Small intestine (tissue), 7 donors: ENCODE results near the gene TRAPPC10. TPM values are rescaled to one million over a fixed set of nuclear protein-coding genes. Genes with fewer than 3 reads are reported as not detected.

Experiments
- DNase-seq, 2 donors: peaks; one replicate each; pipeline versions ENCODE4 v3.0.0 to v3.0.0-alpha.2; 2013
- FAIRE-seq: peaks from 2 replicates; lab custom pipeline; 2012; peaks lifted over from hg19 to GRCh38; lab: Jason Lieb, UNC
- H3K27ac ChIP-seq, 3 donors: one replicate each; pipeline ENCODE4 v1.5.1; 2013; ENCODE audit warnings: low read length in 2 of 3, mild to moderate bottlenecking in 2 of 3, control low read depth in 1 of 3, inconsistent platforms in 1 of 3, low read depth in 1 of 3, moderate library complexity in 1 of 3
- H3K27me3 ChIP-seq, 3 donors: one replicate each; pipeline ENCODE4 v1.6.1; 2013; ENCODE audit warnings: low read length in 3 of 3, inconsistent platforms in 1 of 3; ENCODE audit not compliant: control insufficient read depth in 3 of 3, insufficient read depth in 3 of 3
- H3K36me3 ChIP-seq, 3 donors: one replicate each; pipeline ENCODE4 v1.6.1; 2013; ENCODE audit warnings: low read length in 3 of 3, inconsistent platforms in 1 of 3, low read depth in 1 of 3, mild to moderate bottlenecking in 1 of 3, moderate library complexity in 1 of 3; ENCODE audit not compliant: control insufficient read depth in 3 of 3, insufficient read depth in 2 of 3
- H3K4me1 ChIP-seq, 3 donors: one replicate each; pipeline ENCODE4 v1.6.1; 2013; ENCODE audit warnings: low read length in 2 of 3, inconsistent platforms in 1 of 3, low read depth in 1 of 3, mild to moderate bottlenecking in 1 of 3, moderate library complexity in 1 of 3; ENCODE audit not compliant: control insufficient read depth in 3 of 3, insufficient read depth in 2 of 3
- H3K4me3 ChIP-seq, 3 donors: one replicate each; pipeline ENCODE4 v1.5.1; 2013; ENCODE audit warnings: low read length in 3 of 3, control low read depth in 1 of 3, inconsistent platforms in 1 of 3, low read depth in 1 of 3, mild to moderate bottlenecking in 1 of 3, moderate library complexity in 1 of 3
- H3K9me3 ChIP-seq, 2 donors: one replicate each; pipeline ENCODE4 v1.6.1; 2013; ENCODE audit warnings: low read depth in 1 of 2, low read length in 1 of 2; ENCODE audit not compliant: control insufficient read depth in 2 of 2, insufficient read depth in 1 of 2
- WGBS, 3 donors: extraction: QIAGEN DNeasy Blood & Tissue Kit; methylation state at CpG; one replicate each; pipeline ENCODE4 v1.1.7; 2013; 5-methylcytosine and 5-hydroxymethylcytosine counted together
- polyA plus RNA-seq, 4 donors: library from polyadenylated mRNA; stranded (reverse) in 3 of 4; unstranded in 1 of 4; fragments of 200-250 nt in 3 of 4; fragments of 120-200 nt in 1 of 4; gene quantifications; one replicate each; pipeline versions ENCODE4 v1.2.1 to v1.2.3, GENCODE V29; 2013
- donor health status: healthy with polysubstance abuse.
- donor health status: control.
- donor health status: control.
- donor health status: Bipolar disorder and iron deficiency.
- donor health status: healthy.

TRAPPC10 gene
- polyA plus RNA-seq, 4 donors: 8.4 to 35.4 (median 11.3) TPM

- no peaks in the 10 kb centered on the region for H3K9me3 ChIP-seq
- FAIRE-seq (no peak), DNase-seq (no peak)
- no peaks in the 10 kb centered on the region for H3K4me1 ChIP-seq
- H3K27me3 ChIP-seq: no peaks in the 10 kb centered on the region
- peaks cover 4 to 84% (median 20%) of the 10 kb centered on the region in 3 donors for H3K36me3 ChIP-seq
- H3K27ac ChIP-seq: no peak overlapping the region
- no peak overlapping the region for H3K4me3 ChIP-seq
- WGBS, 3 donors: 86 to 93% (median 90%) methylated on average over 29 of the region's 29 CpGs
Measured at GRCh38 chr21:43971201-43971991, 40.7 kb upstream of the TRAPPC10 start.

GRCh38 chr21:43971992-43972255 lies 40.2 kb upstream of the TRAPPC10 start:
- no peaks in the 10 kb centered on the region for H3K4me1 ChIP-seq
- H3K9me3 ChIP-seq: no peaks in the 10 kb centered on the region
- FAIRE-seq (no peak), DNase-seq (no peak)
- no peaks in the 10 kb centered on the region for H3K27me3 ChIP-seq
- 97 to 98% (median 97%) methylated on average over 10 to 11 of the region's 11 CpGs for WGBS, 3 donors
- no peak overlapping the region for H3K4me3 ChIP-seq
- peaks cover 4 to 81% (median 20%) of the 10 kb centered on the region in 3 donors for H3K36me3 ChIP-seq
- no peak overlapping the region for H3K27ac ChIP-seq

GRCh38 chr21:43972850-43973633 lies 39.1 kb upstream of the TRAPPC10 start:
- no peak for FAIRE-seq
- 73 to 79% (median 73%) methylated on average over 29 of the region's 29 CpGs for WGBS, 3 donors
- no peak for DNase-seq
- H3K9me3 ChIP-seq: no peaks in the 10 kb centered on the region
- peaks cover 7 to 79% (median 20%) of the 10 kb centered on the region in 3 donors for H3K36me3 ChIP-seq
- no peaks in the 10 kb centered on the region for H3K4me1 ChIP-seq
- H3K27ac ChIP-seq: no peak overlapping the region
- H3K27me3 ChIP-seq: no peaks in the 10 kb centered on the region
- no peak overlapping the region for H3K4me3 ChIP-seq

DNA sequence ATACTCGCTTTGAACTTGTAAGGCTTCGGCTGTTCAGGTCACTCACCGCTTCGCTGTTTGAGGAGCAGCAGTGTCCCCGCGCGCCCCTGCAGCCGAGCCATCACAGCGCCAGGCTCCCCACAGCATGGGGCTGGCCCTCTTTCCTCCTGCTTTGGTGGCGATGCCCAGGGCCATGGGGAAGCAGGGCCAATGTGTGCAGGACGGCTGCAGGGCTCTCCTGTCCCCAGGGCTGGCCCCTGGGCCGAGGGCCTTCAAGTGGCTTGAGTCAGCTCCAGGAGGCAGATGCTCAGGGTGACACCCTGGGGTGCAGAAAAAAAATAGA lies 38.5 kb upstream of the TRAPPC10 start:
- Histone ChIP-seq H3K27ac (no peak overlapping the region), H3K36me3 (peaks cover 7 to 79% (median 16%) of the 10 kb centered on the region in 3 donors), H3K9me3 (no peaks in the 10 kb centered on the region), H3K4me3 (no peak overlapping the region), H3K27me3 (no peaks in the 10 kb centered on the region), H3K4me1 (no peaks in the 10 kb centered on the region)
- DNase-seq (no peak), FAIRE-seq (no peak)
- 84 to 93% (median 87%) methylated on average over 12 of the region's 12 CpGs for WGBS, 3 donors

DNA sequence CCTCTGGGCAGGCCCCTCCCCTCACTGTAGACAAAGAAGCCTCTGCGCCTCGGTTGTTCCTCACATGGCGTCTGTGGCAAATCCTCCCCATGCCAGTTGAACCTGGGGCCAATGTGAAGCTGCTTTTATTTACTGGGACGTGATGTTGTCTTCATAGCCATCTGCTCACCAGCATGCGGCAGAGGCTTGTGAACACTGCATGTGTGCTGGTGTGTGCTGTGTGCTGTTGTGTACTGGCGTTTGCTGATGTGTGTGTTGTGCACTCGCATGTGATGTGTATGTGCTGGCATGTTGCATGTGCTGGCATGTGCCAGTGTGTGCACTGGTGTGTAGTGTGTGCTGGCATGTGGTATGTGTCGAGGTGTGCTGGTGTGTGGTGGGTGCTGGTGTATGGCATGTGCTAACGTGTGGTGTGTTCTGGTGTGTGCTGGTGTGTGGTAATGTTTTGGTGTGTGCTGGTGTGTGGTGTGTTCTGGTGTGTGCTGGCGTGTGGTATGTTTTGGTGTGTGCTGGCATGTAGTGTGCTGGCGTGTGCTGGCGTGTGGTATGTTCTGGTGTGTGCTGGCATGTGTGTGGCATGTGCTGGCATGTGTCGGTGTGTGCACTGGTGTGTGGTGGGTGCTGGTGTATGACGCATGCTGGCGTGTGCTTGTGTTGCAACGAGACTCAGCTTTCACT lies 37.2 kb upstream of the TRAPPC10 start:
- 84 to 88% (median 85%) methylated on average over 16 of the region's 16 CpGs for WGBS, 3 donors
- Histone ChIP-seq H3K9me3 (no peaks in the 10 kb centered on the region), H3K4me1 (no peaks in the 10 kb centered on the region), H3K27ac (no peak overlapping the region), H3K36me3 (peaks cover 7 to 79% (median 14%) of the 10 kb centered on the region in 3 donors), H3K27me3 (no peaks in the 10 kb centered on the region), H3K4me3 (no peak overlapping the region)
- FAIRE-seq (no peak), DNase-seq (no peak)

DNA sequence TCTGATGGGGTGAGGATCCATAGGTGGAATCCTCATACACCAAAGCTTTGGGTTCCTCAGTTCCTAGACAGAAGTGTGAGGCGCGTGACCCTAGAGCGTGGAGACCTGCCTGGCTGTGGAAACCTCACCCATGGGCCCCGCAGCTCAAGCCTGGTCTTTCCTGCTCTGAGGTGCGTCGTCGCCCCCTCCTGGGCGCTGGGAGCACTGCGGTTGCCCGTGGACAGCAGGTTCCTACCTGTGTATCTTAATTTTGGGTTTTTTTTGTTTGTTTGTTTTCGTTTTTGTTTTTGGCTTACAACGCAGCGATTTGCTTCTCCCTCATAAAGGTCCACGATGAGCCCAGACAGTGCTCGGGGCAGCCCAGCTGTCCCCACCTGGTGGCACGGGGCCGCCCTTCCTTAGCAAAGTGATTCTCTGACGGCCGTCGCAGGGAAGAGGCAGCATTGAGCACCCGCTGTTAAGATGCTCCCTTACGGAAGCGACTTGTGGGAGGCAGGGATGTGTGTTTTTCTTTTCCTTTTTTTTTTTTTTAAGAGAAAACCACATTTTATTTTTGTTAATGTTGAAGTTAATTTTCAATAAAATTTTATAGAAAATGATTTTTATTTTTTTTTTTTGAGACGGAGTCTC lies 36.5 kb upstream of the TRAPPC10 start:
- no peaks in the 10 kb centered on the region for H3K27me3 ChIP-seq
- H3K4me1 ChIP-seq: no peaks in the 10 kb centered on the region
- WGBS, 3 donors: 32 to 39% (median 34%) methylated on average over 24 of the region's 24 CpGs
- H3K9me3 ChIP-seq: no peaks in the 10 kb centered on the region
- peak; percentile 64 to 83 for DNase-seq
- FAIRE-seq: no peak
- H3K4me3 ChIP-seq: no peak overlapping the region
- peaks cover 5 to 78% (median 12%) of the 10 kb centered on the region in 3 donors for H3K36me3 ChIP-seq
- no peak overlapping the region for H3K27ac ChIP-seq

DNA sequence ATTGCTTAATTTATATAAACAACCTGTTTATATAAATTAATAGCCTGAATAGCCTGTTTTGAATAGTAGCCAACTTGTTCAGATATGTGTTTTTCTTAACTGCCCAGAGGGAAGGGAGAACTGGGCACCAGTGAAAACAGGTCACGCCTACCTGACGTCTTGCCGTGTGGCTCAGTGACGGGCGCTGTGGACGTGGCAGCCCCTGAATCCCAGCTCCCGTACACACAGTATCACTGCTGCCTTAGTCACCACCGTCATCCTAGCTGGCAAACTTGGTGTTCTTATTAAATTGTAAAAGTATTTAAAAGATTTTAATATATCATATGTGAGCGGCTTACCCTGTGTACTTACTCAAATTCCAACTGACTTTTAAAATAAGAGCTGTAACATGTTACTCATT lies 35.4 kb upstream of the TRAPPC10 start:
- Histone ChIP-seq H3K27ac (no peak overlapping the region), H3K36me3 (peaks cover 3 to 77% (median 15%) of the 10 kb centered on the region in 3 donors), H3K4me3 (no peak overlapping the region), H3K9me3 (no peaks in the 10 kb centered on the region), H3K4me1 (no peaks in the 10 kb centered on the region), H3K27me3 (no peaks in the 10 kb centered on the region)
- 92 to 95% (median 94%) methylated on average over 9 of the region's 9 CpGs for WGBS, 3 donors
- FAIRE-seq (no peak), DNase-seq (no peak)

- Histone ChIP-seq H3K4me3 (no peak overlapping the region), H3K9me3 (no peaks in the 10 kb centered on the region), H3K27ac (no peak overlapping the region), H3K36me3 (peaks cover 3 to 77% (median 14%) of the 10 kb centered on the region in 3 donors), H3K4me1 (no peaks in the 10 kb centered on the region), H3K27me3 (no peaks in the 10 kb centered on the region)
- DNase-seq (no peak), FAIRE-seq (no peak)
- 96 to 97% (median 97%) methylated on average over 10 of the region's 10 CpGs for WGBS, 3 donors
Measured at GRCh38 chr21:43978060-43978459, 34.0 kb upstream of the TRAPPC10 start.
